GM23338 (cell line): ENCODE data around the gene PRTFDC1. TPM values are rescaled to one million over a fixed set of nuclear protein-coding genes. Genes with fewer than 3 reads are reported as not detected.

Experiments used
- ATAC-seq: fragments of 200-7000 bp; cut with Tn5 transposase; 3 replicates; pipeline ENCODE4 v1.9.1; 2020
- DNase-seq: peaks from one replicate; pipeline ENCODE4 v3.0.0-alpha.2; 2015; ENCODE audit warnings: low spot score
- H2AFZ ChIP-seq: fragments of 200-600 bp; sonication (generic); 2 replicates; pipeline ENCODE4 v1.8.0; 2016; ENCODE audit warnings: antibody characterized with exemption, mild to moderate bottlenecking, moderate library complexity
- H3F3A ChIP-seq: fragments of 200-600 bp; sonication (generic); replicated peaks from 2 replicates; pipeline ENCODE4 v1.8.0; 2017; ENCODE audit warnings: antibody characterized with exemption, mixed run types, low read depth
- H3K27ac ChIP-seq: fragments of 200-600 bp; sonication (generic); 2 replicates; pipeline ENCODE4 v1.6.1; 2016; ENCODE audit warnings: low read depth
- H3K27me3 ChIP-seq: fragments of 200-600 bp; sonication (generic); 2 replicates; pipeline ENCODE4 v1.8.0; 2016; ENCODE audit warnings: mild to moderate bottlenecking, mixed run types, moderate library complexity; ENCODE audit not compliant: insufficient read depth
- H3K36me3 ChIP-seq: fragments of 200-600 bp; sonication (generic); 2 replicates; pipeline ENCODE4 v1.8.0; 2016; ENCODE audit warnings: mild to moderate bottlenecking; ENCODE audit not compliant: insufficient read depth
- H3K4me1 ChIP-seq: fragments of 200-600 bp; sonication (generic); 2 replicates; pipeline ENCODE4 v1.8.0; 2016; ENCODE audit warnings: mild to moderate bottlenecking, moderate library complexity; ENCODE audit not compliant: insufficient read depth
- H3K4me2 ChIP-seq: fragments of 200-600 bp; sonication (generic); 2 replicates; pipeline ENCODE4 v1.7.1; 2017; ENCODE audit warnings: mixed run types
- H3K4me3 ChIP-seq: fragments of 200-600 bp; sonication (generic); 2 replicates; pipeline ENCODE4 v1.6.1; 2016; ENCODE audit warnings: mixed run types
- H3K79me2 ChIP-seq: fragments of 200-600 bp; sonication (generic); replicated peaks from 2 replicates; pipeline ENCODE4 v1.8.0; 2017; ENCODE audit warnings: mild to moderate bottlenecking; ENCODE audit not compliant: insufficient read depth
- H3K9me2 ChIP-seq: fragments of 200-600 bp; sonication (generic); 2 replicates; pipeline ENCODE4 v1.8.0; 2017; ENCODE audit not compliant: insufficient read depth
- H4K20me1 ChIP-seq: fragments of 200-600 bp; sonication (generic); replicated peaks from 2 replicates; pipeline ENCODE4 v1.8.0; 2017; ENCODE audit warnings: mild to moderate bottlenecking; ENCODE audit not compliant: insufficient read depth
- H3K27ac Mint-ChIP-seq: 2 replicates; pipeline ENCODE4 v1.8.0; 2020; ENCODE audit warnings: inconsistent platforms, mild to moderate bottlenecking, moderate library complexity, mixed read lengths
- H3K27me3 Mint-ChIP-seq: 3 replicates; pipeline ENCODE4 v1.8.0; 2022; ENCODE audit warnings: low read depth, mild to moderate bottlenecking, moderate library complexity, mixed read lengths, inconsistent platforms; ENCODE audit not compliant: insufficient read depth, poor library complexity
- H3K36me3 Mint-ChIP-seq: 3 replicates; pipeline ENCODE4 v1.8.0; 2021; ENCODE audit warnings: low read depth, mild to moderate bottlenecking, inconsistent platforms, moderate library complexity, mixed read lengths
- H3K4me1 Mint-ChIP-seq: 3 replicates; pipeline ENCODE4 v1.8.0; 2020; ENCODE audit warnings: mild to moderate bottlenecking, inconsistent platforms, mixed read lengths
- H3K4me3 Mint-ChIP-seq: 3 replicates; pipeline ENCODE4 v1.8.0; 2021; ENCODE audit warnings: moderate library complexity, mild to moderate bottlenecking, inconsistent platforms, mixed read lengths
- H3K9me3 Mint-ChIP-seq: 3 replicates; pipeline ENCODE4 v1.8.0; 2020; ENCODE audit warnings: moderate library complexity, mild to moderate bottlenecking, inconsistent platforms, mixed read lengths
- CREB1 ChIP-seq: fragments of 250-450 bp; sonication (Bioruptor Pico); IDR thresholded peaks from 2 replicates; pipeline ENCODE4 v1.5.0; 2020; ENCODE audit warnings: low read depth, mild to moderate bottlenecking, moderate library complexity
- EZH2 ChIP-seq: fragments of 200-600 bp; sonication (generic); IDR thresholded peaks from one replicate; pipeline ENCODE4 v1.8.0; 2017; ENCODE audit warnings: antibody characterized with exemption, mild to moderate bottlenecking, low read depth; ENCODE audit not compliant: unreplicated experiment
- EZH2phosphoT487 ChIP-seq: fragments of 200-600 bp; sonication (generic); IDR thresholded peaks from one replicate; pipeline ENCODE4 v1.8.1; 2018; ENCODE audit warnings: antibody characterized with exemption; ENCODE audit not compliant: unreplicated experiment
- JUNB ChIP-seq: IDR thresholded peaks from one replicate; pipeline ENCODE4 v1.6.1; 2016; ENCODE audit warnings: antibody characterized with exemption; ENCODE audit not compliant: unreplicated experiment
- NANOG ChIP-seq: IDR thresholded peaks from 2 replicates; pipeline ENCODE4 v1.6.1; 2016; ENCODE audit warnings: antibody characterized with exemption, borderline replicate concordance
- POLR2AphosphoS5 ChIP-seq: IDR thresholded peaks from 2 replicates; pipeline ENCODE4 v1.6.1; 2016; ENCODE audit warnings: antibody characterized with exemption, low read depth
- STAT1 ChIP-seq: IDR thresholded peaks from one replicate; pipeline ENCODE4 v1.6.1; 2016; ENCODE audit warnings: antibody characterized with exemption; ENCODE audit not compliant: unreplicated experiment
- ZNF114 ChIP-seq: fragments of 250-450 bp; sonication (Bioruptor Pico); IDR thresholded peaks from 2 replicates; pipeline ENCODE4 v1.5.0; 2020; ENCODE audit warnings: mild to moderate bottlenecking, moderate library complexity
- ZNF331 ChIP-seq: fragments of 250-450 bp; sonication (Bioruptor Pico); IDR thresholded peaks from 2 replicates; pipeline ENCODE4 v1.5.0; 2020; ENCODE audit warnings: low read depth, mild to moderate bottlenecking, moderate library complexity
- polyA plus RNA-seq: library from polyadenylated mRNA; unstranded; fragments of >200 nt; fragmentation: Nextera tagmentation; extraction: Ambion mirVana; gene quantifications from 2 replicates; pipeline ENCODE4 v1.2.1, GENCODE V29; 2016
- total RNA-seq: library from RNA; depleted of rRNA; stranded (reverse); fragments of >200 nt; shearing (Covaris generic); gene quantifications from 2 replicates; pipeline ENCODE4 v1.2.3, GENCODE V29; 2014
- TF ChIP-seq, protein P1 (sequence below): IDR thresholded peaks from one replicate; pipeline ENCODE4 v1.6.1; 2018; ENCODE audit warnings: antibody characterized with exemption; ENCODE audit not compliant: unreplicated experiment
- TF ChIP-seq, protein P2 (sequence below): IDR thresholded peaks from 2 replicates; pipeline ENCODE4 v1.6.1; 2016; ENCODE audit warnings: antibody characterized with exemption
- TF ChIP-seq, protein P3 (sequence below): fragments of 250-450 bp; sonication (Bioruptor Pico); IDR thresholded peaks from 2 replicates; pipeline ENCODE4 v1.5.0; 2020; ENCODE audit warnings: mild to moderate bottlenecking, moderate library complexity
- TF ChIP-seq, protein P4 (sequence below), 2 experiments: fragments of 200-600 bp in 1 of 2; sonication (generic) in 1 of 2; conservative IDR thresholded peaks; 2 replicates each; pipeline versions ENCODE4 v1.5.1 to v1.6.1; 2016 to 2017; ENCODE audit warnings: antibody characterized with exemption in 2 of 2, low read depth in 2 of 2, mild to moderate bottlenecking in 2 of 2, moderate library complexity in 1 of 2

PRTFDC1 gene
- total and polyA plus RNA-seq, 2 experiments from 2014 or later, result 7.9 to 9.1 TPM

DNA sequence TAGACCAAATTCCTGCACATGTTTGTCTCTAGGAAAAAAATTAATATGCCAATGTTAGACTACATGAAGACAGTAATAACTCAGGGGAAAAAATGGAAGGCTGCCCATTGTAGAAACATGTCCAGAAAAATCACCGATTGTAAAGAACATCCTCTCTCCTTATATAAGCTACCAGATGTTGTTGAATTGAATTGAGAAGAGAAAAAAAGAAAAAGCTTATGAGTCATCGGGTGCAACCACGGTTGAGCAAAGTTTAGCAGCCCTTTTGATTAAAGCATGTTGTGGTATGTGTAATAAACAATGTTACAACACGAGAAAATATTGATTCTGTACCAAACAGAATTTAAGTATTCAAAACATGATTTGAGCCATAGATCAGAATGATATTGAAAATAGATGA is 126.4 kb downstream of the PRTFDC1 start:
- H2AFZ ChIP-seq, result no peak overlapping the region
- no peaks in the 10 kb centered on the region for H3K4me1 Mint-ChIP-seq
- no peak overlapping the region for H3K4me2 ChIP-seq
- H3K9me2 ChIP-seq, result no peaks in the 10 kb centered on the region
- no peaks in the 10 kb centered on the region for H3K4me1 ChIP-seq
- H3K27me3 ChIP-seq, result no peaks in the 10 kb centered on the region
- H3K9me3 Mint-ChIP-seq, result no peaks in the 10 kb centered on the region
- no peak overlapping the region for H3K4me3 Mint-ChIP-seq
- no peaks in the 10 kb centered on the region for H4K20me1 ChIP-seq
- H3K36me3 ChIP-seq, result no peaks in the 10 kb centered on the region
- ATAC-seq, result no peak
- no peak for DNase-seq
- no peaks in the 10 kb centered on the region for H3K27me3 Mint-ChIP-seq
- H3K4me3 ChIP-seq, result no peak overlapping the region
- H3K27ac ChIP-seq, result no peak overlapping the region
- no peaks in the 10 kb centered on the region for H3F3A ChIP-seq
- no peaks in the 10 kb centered on the region for H3K79me2 ChIP-seq
- TF ChIP-seq STAT1 (no peak), NANOG (no peak), ZNF331 (CRISPR knock-in tag) (no peak), EZH2phosphoT487 (no peak), JUNB (no peak), POLR2AphosphoS5 (no peak), ZNF114 (CRISPR knock-in tag) (no peak), CREB1 (CRISPR knock-in tag) (no peak), EZH2 (no peak)
- TF ChIP-seq, protein P1, sequence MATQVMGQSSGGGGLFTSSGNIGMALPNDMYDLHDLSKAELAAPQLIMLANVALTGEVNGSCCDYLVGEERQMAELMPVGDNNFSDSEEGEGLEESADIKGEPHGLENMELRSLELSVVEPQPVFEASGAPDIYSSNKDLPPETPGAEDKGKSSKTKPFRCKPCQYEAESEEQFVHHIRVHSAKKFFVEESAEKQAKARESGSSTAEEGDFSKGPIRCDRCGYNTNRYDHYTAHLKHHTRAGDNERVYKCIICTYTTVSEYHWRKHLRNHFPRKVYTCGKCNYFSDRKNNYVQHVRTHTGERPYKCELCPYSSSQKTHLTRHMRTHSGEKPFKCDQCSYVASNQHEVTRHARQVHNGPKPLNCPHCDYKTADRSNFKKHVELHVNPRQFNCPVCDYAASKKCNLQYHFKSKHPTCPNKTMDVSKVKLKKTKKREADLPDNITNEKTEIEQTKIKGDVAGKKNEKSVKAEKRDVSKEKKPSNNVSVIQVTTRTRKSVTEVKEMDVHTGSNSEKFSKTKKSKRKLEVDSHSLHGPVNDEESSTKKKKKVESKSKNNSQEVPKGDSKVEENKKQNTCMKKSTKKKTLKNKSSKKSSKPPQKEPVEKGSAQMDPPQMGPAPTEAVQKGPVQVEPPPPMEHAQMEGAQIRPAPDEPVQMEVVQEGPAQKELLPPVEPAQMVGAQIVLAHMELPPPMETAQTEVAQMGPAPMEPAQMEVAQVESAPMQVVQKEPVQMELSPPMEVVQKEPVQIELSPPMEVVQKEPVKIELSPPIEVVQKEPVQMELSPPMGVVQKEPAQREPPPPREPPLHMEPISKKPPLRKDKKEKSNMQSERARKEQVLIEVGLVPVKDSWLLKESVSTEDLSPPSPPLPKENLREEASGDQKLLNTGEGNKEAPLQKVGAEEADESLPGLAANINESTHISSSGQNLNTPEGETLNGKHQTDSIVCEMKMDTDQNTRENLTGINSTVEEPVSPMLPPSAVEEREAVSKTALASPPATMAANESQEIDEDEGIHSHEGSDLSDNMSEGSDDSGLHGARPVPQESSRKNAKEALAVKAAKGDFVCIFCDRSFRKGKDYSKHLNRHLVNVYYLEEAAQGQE, result no peak
- TF ChIP-seq, protein P2, sequence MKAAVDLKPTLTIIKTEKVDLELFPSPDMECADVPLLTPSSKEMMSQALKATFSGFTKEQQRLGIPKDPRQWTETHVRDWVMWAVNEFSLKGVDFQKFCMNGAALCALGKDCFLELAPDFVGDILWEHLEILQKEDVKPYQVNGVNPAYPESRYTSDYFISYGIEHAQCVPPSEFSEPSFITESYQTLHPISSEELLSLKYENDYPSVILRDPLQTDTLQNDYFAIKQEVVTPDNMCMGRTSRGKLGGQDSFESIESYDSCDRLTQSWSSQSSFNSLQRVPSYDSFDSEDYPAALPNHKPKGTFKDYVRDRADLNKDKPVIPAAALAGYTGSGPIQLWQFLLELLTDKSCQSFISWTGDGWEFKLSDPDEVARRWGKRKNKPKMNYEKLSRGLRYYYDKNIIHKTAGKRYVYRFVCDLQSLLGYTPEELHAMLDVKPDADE, result no peak
- TF ChIP-seq, protein P3, sequence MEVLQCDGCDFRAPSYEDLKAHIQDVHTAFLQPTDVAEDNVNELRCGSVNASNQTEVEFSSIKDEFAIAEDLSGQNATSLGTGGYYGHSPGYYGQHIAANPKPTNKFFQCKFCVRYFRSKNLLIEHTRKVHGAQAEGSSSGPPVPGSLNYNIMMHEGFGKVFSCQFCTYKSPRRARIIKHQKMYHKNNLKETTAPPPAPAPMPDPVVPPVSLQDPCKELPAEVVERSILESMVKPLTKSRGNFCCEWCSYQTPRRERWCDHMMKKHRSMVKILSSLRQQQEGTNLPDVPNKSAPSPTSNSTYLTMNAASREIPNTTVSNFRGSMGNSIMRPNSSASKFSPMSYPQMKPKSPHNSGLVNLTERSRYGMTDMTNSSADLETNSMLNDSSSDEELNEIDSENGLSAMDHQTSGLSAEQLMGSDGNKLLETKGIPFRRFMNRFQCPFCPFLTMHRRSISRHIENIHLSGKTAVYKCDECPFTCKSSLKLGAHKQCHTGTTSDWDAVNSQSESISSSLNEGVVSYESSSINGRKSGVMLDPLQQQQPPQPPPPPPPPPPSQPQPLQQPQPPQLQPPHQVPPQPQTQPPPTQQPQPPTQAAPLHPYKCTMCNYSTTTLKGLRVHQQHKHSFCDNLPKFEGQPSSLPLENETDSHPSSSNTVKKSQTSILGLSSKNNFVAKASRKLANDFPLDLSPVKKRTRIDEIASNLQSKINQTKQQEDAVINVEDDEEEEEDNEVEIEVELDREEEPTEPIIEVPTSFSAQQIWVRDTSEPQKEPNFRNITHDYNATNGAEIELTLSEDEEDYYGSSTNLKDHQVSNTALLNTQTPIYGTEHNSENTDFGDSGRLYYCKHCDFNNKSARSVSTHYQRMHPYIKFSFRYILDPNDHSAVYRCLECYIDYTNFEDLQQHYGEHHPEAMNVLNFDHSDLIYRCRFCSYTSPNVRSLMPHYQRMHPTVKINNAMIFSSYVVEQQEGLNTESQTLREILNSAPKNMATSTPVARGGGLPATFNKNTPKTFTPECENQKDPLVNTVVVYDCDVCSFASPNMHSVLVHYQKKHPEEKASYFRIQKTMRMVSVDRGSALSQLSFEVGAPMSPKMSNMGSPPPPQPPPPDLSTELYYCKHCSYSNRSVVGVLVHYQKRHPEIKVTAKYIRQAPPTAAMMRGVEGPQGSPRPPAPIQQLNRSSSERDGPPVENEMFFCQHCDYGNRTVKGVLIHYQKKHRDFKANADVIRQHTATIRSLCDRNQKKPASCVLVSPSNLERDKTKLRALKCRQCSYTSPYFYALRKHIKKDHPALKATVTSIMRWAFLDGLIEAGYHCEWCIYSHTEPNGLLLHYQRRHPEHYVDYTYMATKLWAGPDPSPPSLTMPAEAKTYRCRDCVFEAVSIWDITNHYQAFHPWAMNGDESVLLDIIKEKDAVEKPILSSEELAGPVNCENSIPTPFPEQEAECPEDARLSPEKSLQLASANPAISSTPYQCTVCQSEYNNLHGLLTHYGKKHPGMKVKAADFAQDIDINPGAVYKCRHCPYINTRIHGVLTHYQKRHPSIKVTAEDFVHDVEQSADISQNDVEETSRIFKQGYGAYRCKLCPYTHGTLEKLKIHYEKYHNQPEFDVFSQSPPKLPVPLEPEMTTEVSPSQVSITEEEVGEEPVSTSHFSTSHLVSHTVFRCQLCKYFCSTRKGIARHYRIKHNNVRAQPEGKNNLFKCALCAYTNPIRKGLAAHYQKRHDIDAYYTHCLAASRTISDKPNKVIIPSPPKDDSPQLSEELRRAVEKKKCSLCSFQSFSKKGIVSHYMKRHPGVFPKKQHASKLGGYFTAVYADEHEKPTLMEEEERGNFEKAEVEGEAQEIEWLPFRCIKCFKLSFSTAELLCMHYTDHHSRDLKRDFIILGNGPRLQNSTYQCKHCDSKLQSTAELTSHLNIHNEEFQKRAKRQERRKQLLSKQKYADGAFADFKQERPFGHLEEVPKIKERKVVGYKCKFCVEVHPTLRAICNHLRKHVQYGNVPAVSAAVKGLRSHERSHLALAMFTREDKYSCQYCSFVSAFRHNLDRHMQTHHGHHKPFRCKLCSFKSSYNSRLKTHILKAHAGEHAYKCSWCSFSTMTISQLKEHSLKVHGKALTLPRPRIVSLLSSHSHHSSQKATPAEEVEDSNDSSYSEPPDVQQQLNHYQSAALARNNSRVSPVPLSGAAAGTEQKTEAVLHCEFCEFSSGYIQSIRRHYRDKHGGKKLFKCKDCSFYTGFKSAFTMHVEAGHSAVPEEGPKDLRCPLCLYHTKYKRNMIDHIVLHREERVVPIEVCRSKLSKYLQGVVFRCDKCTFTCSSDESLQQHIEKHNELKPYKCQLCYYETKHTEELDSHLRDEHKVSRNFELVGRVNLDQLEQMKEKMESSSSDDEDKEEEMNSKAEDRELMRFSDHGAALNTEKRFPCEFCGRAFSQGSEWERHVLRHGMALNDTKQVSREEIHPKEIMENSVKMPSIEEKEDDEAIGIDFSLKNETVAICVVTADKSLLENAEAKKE (CRISPR knock-in tag), result no peak
- TF ChIP-seq, protein P4, sequence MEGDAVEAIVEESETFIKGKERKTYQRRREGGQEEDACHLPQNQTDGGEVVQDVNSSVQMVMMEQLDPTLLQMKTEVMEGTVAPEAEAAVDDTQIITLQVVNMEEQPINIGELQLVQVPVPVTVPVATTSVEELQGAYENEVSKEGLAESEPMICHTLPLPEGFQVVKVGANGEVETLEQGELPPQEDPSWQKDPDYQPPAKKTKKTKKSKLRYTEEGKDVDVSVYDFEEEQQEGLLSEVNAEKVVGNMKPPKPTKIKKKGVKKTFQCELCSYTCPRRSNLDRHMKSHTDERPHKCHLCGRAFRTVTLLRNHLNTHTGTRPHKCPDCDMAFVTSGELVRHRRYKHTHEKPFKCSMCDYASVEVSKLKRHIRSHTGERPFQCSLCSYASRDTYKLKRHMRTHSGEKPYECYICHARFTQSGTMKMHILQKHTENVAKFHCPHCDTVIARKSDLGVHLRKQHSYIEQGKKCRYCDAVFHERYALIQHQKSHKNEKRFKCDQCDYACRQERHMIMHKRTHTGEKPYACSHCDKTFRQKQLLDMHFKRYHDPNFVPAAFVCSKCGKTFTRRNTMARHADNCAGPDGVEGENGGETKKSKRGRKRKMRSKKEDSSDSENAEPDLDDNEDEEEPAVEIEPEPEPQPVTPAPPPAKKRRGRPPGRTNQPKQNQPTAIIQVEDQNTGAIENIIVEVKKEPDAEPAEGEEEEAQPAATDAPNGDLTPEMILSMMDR (conservative IDR thresholded peaks at IDR 0.05; ENCODE audit: low read depth in 2 of 2), result no peak
- H3K36me3 Mint-ChIP-seq, result no peaks in the 10 kb centered on the region
- no peak overlapping the region for H3K27ac Mint-ChIP-seq
